HG03432 (cell line): Measurements from ENCODE around the gene GANC.

Experiments
- ATAC-seq: cut with Tn5 transposase; IDR thresholded peaks from one replicate; pipeline ENCODE4 v1.9.1; 2021; ENCODE audit warnings: mild to moderate bottlenecking, moderate library complexity; ENCODE audit not compliant: unreplicated experiment

Gene GANC

DNA sequence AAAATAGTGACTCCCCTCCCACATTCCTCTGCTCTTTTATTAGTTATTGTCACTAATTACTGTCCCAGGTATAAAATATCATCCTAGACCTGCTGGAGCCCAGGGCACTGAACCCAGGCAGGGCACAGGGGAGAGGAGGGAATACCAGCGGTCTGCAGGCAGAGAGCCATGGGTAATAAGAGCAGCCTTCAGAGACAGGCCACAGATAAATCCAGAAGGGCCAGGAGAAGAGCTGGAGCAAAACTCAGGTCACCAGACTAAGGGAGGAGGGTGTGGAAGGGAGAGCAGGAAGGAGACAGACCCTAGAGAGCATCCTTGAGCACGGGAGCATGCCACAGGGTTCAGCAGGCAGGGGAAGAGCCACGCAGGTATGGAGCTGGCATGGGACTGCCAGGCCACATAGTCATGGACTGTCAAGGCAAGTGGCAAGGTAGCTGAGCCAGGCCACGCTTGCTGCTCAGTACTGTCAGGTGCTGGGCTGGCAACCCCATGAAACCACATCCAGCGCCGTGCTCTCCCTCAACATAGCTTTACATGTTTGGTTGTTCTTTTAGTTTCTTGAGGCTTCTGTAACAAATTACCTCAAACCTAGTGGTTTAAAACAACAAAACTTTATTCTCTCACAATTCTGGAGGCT is 70.7 kb downstream of the GANC start:
- ATAC-seq = no peak

DNA sequence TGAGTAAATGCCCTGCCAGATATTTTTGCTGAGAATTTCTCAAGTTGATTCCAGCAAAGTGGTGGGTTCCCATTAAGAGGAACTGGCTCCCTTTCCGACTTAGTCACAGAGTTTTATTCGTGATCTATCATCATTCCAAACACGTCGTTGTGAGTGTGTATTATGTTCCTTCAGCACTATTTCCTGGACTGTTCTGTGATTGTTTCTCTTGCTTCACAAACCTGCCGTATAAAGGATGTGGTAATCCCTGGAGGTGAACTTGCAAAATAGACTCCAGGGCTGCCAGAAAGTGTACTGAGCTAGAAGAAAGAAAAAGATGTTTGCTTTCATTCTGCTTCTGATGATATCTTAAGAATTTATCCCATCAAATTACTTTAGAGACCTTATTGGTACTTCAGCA is 71.8 kb downstream of the GANC start:
- no peak for ATAC-seq

GRCh38 chr15:42345504-42345903 is 72.5 kb downstream of the GANC start:
- ATAC-seq = no peak

- no peak for ATAC-seq
Observed at GRCh38 chr15:42348083-42348482, 75.1 kb downstream of the GANC start.

DNA sequence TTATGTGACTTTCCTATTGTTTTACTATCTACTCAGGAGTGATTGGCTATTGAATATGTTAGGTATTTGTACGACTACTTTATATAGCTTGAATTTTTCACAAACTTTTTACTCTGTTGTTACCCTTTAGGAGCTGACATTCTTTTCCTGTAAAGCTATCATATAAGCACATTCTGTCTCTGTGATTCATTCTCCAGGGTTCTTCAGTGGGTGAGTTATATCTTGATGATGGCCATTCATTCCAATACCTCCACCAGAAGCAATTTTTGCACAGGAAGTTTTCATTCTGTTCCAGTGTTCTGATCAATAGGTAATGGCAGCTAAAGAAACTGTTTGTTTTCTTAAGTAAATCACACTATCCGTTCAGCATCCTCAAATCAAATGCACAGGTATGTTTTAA is 76.2 kb downstream of the GANC start:
- ATAC-seq = no peak

DNA sequence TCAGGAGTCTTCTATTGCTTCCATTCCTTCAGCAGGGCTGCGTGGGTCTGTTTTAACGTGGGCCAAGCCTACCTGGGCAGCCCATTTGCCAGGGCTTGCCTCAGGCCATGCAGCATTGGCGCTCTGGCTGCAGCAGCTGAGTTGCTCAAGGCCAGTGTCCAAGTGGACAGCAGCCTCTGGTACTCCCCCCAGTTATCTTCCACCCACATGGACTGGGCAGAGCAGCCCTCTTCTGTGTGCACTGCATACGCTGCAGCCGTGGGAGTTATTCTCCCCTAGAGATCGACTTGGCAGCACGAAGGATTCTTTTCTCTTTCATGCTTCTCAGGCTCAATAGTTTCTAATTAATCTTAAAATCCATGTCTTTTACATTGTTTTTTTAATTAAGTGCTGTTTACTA is 79.4 kb downstream of the GANC start:
- no peak for ATAC-seq

GRCh38 chr15:42353061-42353460 is 80.1 kb downstream of the GANC start:
- ATAC-seq = no peak

DNA sequence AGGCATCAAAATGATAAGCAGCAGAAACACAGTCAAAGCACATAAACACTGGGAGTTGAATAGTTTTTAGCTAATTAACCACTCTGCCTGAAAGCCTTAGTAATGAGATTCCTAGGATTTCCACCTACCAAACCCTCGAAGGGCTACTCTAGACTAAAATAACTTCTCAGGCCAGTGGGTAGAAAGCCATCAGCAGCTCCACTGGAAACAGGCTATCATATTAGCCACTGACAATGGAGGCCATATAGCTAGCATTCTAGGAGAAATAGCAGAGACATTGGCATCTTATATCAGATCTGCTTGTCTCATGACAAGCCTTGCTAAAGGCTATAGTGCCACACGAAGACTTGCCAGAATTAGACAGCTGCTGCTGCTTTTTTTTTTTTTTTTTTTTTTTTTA is 81.8 kb downstream of the GANC start:
- no peak for ATAC-seq

- no peak for ATAC-seq
Observed at GRCh38 chr15:42355291-42355690, 82.3 kb downstream of the GANC start.

DNA sequence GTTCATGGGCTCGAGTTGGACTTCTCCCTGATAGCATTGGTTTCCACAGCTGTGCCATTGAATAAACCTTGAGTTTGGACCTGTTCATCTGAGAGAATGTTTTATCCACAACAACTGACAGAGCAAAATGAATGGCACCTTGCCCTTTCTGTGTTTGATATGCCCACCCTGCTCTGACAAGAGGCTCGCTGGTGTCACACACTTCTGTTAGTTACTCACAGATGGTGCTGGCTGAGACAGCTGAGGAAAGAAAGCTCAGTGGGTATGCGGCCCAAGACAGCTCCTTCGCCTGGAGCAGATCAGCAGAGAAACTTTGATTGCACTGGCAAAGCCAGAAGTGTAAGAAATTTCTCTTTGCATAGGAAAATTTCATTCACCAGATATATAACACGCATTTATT is 83.8 kb downstream of the GANC start:
- ATAC-seq = no peak

DNA sequence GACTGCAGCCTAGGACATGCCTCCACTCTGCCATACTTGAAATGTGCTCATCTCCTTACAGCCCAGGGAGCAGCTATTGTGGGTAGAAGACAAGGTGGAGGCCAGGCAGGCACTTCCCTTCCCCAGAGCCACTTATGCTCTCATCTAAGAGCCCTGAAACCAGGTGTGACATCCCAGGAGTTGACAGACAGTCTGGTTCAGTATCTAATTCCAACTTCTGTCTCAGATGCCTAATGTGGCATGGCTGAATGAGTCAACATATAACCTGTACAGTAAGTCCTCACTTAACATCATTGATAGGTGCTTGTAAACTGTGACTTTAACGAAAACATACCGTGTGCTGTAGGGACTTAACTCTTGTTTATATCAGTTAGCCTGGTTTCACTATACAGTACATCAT is 85.1 kb downstream of the GANC start:
- ATAC-seq = no peak

DNA sequence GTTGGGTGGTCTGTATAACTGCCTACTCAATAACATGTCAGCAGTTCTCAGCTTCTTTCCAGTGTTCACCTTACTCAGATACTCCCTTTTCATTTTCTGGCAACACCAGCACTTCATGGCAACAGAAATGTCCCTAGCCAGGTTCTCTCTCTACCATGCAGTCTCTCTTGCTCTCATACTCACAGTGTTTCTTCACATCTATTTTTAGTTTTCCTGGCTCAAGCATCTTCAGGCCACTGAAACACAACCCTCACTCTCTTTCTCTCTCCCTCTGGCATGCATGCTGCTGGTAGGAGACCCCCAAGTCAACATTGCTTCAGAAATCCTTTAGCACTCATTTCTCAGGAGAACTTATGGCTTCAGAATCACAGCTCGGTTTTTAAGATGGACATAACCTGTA is 86.2 kb downstream of the GANC start, which contains the start of gene CAPN3:
Gene CAPN3, plus strand, starts transcription at position 253 of the 400 bp plus-strand sequence. CDS start 305 bp downstream, outside the sequence.
- ATAC-seq = no peak

GRCh38 chr15:42359985-42360384 is 87.0 kb downstream of the GANC start:
- ATAC-seq = no peak

DNA sequence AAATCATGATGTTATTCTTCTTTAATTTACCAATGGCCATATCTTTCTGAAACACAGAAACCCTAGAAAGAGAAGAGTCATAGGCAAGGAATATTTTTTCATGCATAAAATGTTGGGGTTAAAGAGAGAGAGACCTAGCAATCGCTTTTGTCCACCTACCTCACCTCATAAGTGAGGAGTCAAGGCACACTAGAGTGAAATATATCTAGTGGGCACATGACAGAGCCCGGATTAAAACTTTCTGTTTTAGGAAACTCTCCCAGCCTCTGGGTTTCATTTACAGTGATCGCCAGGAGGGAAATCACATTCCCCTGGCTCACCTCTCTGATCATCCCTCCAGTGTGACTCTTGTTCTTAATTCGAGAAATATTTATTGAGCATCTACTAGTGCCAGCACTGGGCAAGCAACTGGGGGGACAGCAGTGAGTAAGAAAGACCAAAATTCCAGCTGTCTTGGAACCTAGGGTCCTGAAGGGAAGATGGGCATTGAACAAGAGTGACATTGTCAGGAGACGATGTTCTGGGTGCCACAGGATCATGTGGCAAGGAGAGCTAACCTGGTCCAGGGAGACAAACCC is 87.6 kb downstream of the GANC start:
- no peak for ATAC-seq

- ATAC-seq = no peak
Observed at GRCh38 chr15:42363487-42363886, 90.5 kb downstream of the GANC start.

DNA sequence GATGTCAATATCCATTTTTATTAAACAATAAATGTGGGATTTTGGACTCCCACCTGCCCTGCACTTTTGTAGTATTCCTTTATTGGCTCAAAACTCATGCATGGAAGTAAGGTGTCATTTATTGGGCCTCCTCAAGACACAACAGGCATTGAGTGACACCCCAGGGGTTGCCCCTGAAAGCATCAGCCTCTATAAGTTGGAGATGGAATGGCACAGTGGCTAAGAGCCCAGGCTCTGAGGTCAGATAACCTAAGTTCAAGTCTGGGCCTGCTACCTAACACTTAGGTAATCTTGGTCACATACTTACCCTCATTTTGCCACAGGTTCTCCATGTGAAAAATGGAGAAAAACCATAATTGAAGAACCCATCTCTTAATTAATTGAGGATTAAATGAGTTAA is 90.9 kb downstream of the GANC start:
- ATAC-seq = no peak

DNA sequence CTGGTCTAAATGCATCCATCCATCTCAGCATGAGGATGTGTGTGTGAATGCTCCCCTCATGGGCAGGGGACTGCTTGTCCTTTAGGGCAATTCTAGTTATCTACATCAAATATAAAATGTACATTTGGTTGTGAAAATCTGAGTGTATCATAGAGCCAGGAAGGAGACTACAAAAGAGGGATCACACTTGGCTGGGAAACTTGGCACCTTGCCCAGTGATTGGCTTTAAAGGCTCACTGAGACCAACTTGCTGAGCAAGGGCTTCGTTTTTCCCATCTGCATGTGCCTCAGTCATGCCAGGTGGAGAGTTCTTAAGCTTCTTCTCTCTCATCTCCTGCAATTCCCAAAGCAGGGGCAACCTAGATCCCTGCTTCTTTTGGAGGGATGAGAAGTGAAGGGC is 91.5 kb downstream of the GANC start:
- ATAC-seq = no peak

DNA sequence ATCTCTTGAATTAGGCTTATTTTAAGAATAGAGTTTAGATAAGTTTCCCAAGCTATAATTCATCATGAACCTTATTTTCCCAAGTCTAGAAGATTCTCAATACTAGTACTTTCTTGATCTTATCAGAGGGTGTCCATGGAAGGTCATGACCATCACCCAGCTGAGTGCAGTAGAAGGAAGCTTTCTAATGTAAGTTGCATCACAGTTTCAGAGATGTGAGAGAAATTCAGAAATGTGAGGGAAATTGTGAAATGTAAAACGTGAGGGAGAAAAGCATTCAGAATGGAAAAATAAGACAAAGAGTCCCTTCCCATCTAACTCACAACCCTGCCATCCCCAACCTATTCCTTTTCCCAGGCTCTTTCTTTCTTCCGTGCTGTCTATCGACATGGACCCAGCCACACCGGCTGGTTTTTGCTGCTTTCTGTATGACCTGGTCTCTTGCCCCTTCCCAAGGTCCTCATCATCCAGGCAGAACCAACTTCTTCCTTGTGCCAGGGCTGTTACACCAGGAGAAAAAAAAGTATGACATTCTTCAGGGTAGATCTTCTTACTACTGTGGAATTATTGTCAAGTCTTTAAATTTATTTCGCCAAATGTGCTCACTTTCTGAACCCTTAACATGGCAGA is 93.0 kb downstream of the GANC start:
- ATAC-seq = no peak

DNA sequence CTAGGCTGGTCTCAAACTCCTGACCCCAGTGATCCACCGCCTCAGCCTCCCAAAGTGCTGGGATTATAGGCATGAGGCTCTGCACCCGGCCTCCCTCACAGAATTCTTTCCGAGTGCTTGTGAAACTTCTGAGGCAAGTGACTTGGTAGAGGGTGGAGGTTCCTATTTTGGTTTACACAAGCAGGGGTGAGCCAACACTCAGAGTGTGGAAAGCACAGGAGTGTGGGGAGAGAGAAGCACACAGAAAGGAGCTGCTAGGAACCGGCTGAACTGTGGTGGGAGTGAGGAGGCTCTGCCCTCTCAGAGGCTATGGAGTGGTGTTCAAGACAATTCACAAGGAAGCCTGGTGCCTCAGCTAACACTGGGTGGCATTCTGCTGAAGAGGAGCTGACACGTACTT is 94.0 kb downstream of the GANC start:
- no peak for ATAC-seq

DNA sequence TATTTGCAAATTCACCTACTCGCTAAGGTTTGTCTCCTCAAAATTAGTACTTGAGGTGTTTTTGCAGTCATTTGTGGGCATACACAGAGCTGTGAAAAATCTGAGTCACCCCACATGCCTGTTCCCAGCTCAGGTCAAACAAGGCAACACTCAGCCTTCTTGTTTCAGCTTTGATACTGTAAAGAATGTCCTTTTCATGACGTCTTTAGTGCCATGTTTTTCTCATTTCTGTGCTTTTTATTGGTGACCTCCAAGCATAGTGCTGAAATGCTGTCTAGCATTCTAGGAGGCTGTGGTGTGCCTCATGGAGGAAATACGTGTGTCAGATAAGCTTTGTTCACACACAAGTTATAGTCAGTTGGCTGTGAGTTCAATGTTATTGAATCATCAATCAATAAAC is 95.1 kb downstream of the GANC start:
- no peak for ATAC-seq

DNA sequence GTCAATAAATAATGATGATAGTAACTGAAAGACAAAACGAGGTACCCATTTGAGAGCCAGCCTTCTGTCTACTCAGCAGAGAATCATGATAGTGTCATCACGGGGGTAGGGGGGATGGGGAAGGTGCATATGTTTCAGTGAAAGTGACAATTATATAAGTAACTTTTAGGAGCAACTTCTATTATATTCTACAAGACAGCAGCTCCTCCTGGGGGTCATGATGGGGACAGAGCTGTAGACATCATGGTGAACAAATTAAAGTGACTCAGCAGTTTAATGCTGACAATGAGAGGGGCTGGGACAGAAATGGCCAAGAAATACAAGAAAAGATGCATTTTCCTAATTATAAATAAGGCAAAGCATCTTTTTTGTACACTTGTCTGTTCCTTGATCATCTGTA is 98.1 kb downstream of the GANC start:
- no peak for ATAC-seq

- no peak for ATAC-seq
Observed at GRCh38 chr15:42373274-42373673, 100.3 kb downstream of the GANC start.

- ATAC-seq = no peak
Observed at GRCh38 chr15:42373936-42374335, 100.9 kb downstream of the GANC start.
